OCI-LY1 (cell line): ENCODE measurements around the gene MAPK1.

Experiments used
- CTCF ChIP-seq: fragments of 200-600 bp; sonication (generic), shearing (Covaris generic); IDR thresholded peaks from 2 replicates; pipeline ENCODE4 v1.5.1; 2017; ENCODE audit warnings: mild to moderate bottlenecking, antibody characterized with exemption, low read length, moderate library complexity, mixed read lengths
- EZH2 ChIP-seq: fragments of 200-600 bp; sonication (generic), shearing (Covaris generic); IDR thresholded peaks from 2 replicates; pipeline ENCODE4 v1.8.0; 2017; ENCODE audit warnings: borderline replicate concordance, mixed run types, mild to moderate bottlenecking, antibody characterized with exemption, low read length, moderate library complexity, mixed read lengths

- TF ChIP-seq CTCF (no peak), EZH2 (no peak)
Observed at GRCh38 chr22:21727768-21728167, 139.7 kb downstream of the MAPK1 start.
